GM18951 (cell line): ENCODE measurements around the gene TPR.

Experiments
- POLR2A ChIP-seq: IDR thresholded peaks from 4 replicates; pipeline ENCODE4 v1.6.1; 2011; ENCODE audit warnings: mild to moderate bottlenecking; ENCODE audit not compliant: insufficient read length, insufficient read depth; ENCODE audit errors: extremely low read depth
- in situ Hi-C: fragments of 300-500 bp; cut with MboI; formaldehyde crosslinking; loops from one replicate; pipeline ENCODE4 v1.12.0; 2022; ENCODE audit warnings: low sequenced_read_pairs, mixed read lengths, inconsistent platforms; ENCODE audit not compliant: unreplicated experiment

The TPR gene

GRCh38 chr1:186291271-186291670, 83.8 kb downstream of the TPR start:
- in situ Hi-C loops: no loop called here
- TF ChIP-seq POLR2A: no peak

GRCh38 chr1:186289943-186290545, 85.0 kb downstream of the TPR start:
- in situ Hi-C loops: no loop called here
- no peak for TF ChIP-seq POLR2A

- no peak for TF ChIP-seq POLR2A
- in situ Hi-C loops: no loop called here
Measured at GRCh38 chr1:186286615-186287315, 88.3 kb downstream of the TPR start.

GRCh38 chr1:186283374-186283773, 91.7 kb downstream of the TPR start:
- in situ Hi-C loops: no loop called here

GRCh38 chr1:186282466-186282865, 92.6 kb downstream of the TPR start:
- in situ Hi-C loops: no loop called here
- no peak for TF ChIP-seq POLR2A

More at GRCh38 chr1:186283374-186283773, 91.7 kb downstream of the TPR start:
- TF ChIP-seq POLR2A: no peak

- no peak for TF ChIP-seq POLR2A
- in situ Hi-C loops: no loop called here
Measured at GRCh38 chr1:186275822-186276221, 99.2 kb downstream of the TPR start.

GRCh38 chr1:186272486-186272885, 102.6 kb downstream of the TPR start:
- in situ Hi-C loops: no loop called here

GRCh38 chr1:186271032-186271431, 104.0 kb downstream of the TPR start:
- in situ Hi-C loops: no loop called here
- TF ChIP-seq POLR2A: no peak

More at GRCh38 chr1:186272486-186272885, 102.6 kb downstream of the TPR start:
- no peak for TF ChIP-seq POLR2A
